Urinary bladder (tissue), 2 donors: ENCODE results near the gene PLEKHA8. TPM values are rescaled to one million over a fixed set of nuclear protein-coding genes. Genes with fewer than 3 reads are reported as not detected.

ENCODE experiments used
- polyA plus RNA-seq: library from polyadenylated mRNA; stranded (reverse); fragments of 200-250 nt; gene quantifications from one replicate; pipeline ENCODE4 v1.2.3, GENCODE V29; 2013
- small RNA-seq: library from RNA; depleted of rRNA; stranded (forward); fragments of <200 nt; gene quantifications from one replicate; pipeline ENCODE3, GENCODE V24; 2014
- total RNA-seq: library from RNA; depleted of rRNA; stranded (reverse); fragments of >200 nt; gene quantifications from one replicate; pipeline ENCODE4 v1.2.3, GENCODE V29; 2014
- donor health status: healthy.

PLEKHA8 gene
- total and polyA plus RNA-seq, 2 donors, result 4.6 to 21.3 TPM

Small RNA genes lying within 50 kb of the gene (small RNA-seq; reads per million reads assigned to genes)
- gene RPS27P16, result not detected

Other genes with a start within 250 kb of the PLEKHA8 start
- 0.95 TPM for gene WIPF3, start 221.9 kb upstream of the PLEKHA8 start, total RNA-seq
- gene WIPF3, start 221.9 kb upstream of the PLEKHA8 start, polyA plus RNA-seq, result 3.4 TPM
- gene SCRN1, start 38.6 kb upstream of the PLEKHA8 start, total RNA-seq, result 44.5 TPM
- 39.6 TPM for gene SCRN1, start 38.6 kb upstream of the PLEKHA8 start, polyA plus RNA-seq
- 79.1 TPM for gene FKBP14, start 1.7 kb upstream of the PLEKHA8 start, total RNA-seq
- gene FKBP14, start 1.7 kb upstream of the PLEKHA8 start, polyA plus RNA-seq, result 9.1 TPM
- gene MTURN, start 106.6 kb downstream of the PLEKHA8 start, total RNA-seq, result 55.6 TPM
- gene MTURN, start 106.6 kb downstream of the PLEKHA8 start, polyA plus RNA-seq, result 55.6 TPM